Measurements from ENCODE around the gene PPP1R14C. TPM values are rescaled to one million over a fixed set of nuclear protein-coding genes. Genes with fewer than 3 reads are reported as not detected.

The PPP1R14C gene
- total RNA-seq, 1 donor from 2014 or later: 0.11 TPM

DNA sequence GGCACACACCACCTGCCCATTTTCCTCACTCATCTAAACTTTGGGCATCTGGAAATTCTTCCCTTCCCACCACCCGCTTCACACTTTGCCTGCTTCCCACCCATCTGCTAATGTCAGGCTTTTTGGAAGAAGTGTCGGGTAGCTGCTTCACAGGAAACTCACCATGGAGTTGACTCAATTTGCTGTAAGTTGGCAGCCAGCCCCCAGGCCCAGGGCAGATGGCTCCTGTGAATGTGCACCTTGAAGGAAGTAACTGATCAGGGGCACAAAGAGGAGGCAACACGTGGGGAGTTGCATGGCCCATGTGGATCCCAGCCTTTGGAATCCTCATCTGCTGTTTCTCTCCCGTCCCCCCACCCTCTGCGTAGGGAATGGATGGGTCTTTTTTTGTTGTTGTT, 87.3 kb downstream of the PPP1R14C start:
- no peak for DNase-seq
- Mint-ChIP-seq H3K4me1 (peaks cover 2% of the 10 kb centered on the region), H3K27me3 (peaks cover 22% of the 10 kb centered on the region), H3K9me3 (peaks cover 5% of the 10 kb centered on the region), H3K36me3 (ENCODE audit: low read depth) (no peaks in the 10 kb centered on the region), H3K4me3 (no peak overlapping the region), H3K27ac (no peak overlapping the region)
- TF ChIP-seq, protein P1, sequence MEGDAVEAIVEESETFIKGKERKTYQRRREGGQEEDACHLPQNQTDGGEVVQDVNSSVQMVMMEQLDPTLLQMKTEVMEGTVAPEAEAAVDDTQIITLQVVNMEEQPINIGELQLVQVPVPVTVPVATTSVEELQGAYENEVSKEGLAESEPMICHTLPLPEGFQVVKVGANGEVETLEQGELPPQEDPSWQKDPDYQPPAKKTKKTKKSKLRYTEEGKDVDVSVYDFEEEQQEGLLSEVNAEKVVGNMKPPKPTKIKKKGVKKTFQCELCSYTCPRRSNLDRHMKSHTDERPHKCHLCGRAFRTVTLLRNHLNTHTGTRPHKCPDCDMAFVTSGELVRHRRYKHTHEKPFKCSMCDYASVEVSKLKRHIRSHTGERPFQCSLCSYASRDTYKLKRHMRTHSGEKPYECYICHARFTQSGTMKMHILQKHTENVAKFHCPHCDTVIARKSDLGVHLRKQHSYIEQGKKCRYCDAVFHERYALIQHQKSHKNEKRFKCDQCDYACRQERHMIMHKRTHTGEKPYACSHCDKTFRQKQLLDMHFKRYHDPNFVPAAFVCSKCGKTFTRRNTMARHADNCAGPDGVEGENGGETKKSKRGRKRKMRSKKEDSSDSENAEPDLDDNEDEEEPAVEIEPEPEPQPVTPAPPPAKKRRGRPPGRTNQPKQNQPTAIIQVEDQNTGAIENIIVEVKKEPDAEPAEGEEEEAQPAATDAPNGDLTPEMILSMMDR (IDR thresholded peaks at IDR 0.05): no peak
- ChIA-PET POLR2A (no interaction called here), CTCF (no interaction called here)
- intact Hi-C loops (cut with micrococcal nuclease): no loop called here
- ATAC-seq (ENCODE audit: low read depth): no peak

DNA sequence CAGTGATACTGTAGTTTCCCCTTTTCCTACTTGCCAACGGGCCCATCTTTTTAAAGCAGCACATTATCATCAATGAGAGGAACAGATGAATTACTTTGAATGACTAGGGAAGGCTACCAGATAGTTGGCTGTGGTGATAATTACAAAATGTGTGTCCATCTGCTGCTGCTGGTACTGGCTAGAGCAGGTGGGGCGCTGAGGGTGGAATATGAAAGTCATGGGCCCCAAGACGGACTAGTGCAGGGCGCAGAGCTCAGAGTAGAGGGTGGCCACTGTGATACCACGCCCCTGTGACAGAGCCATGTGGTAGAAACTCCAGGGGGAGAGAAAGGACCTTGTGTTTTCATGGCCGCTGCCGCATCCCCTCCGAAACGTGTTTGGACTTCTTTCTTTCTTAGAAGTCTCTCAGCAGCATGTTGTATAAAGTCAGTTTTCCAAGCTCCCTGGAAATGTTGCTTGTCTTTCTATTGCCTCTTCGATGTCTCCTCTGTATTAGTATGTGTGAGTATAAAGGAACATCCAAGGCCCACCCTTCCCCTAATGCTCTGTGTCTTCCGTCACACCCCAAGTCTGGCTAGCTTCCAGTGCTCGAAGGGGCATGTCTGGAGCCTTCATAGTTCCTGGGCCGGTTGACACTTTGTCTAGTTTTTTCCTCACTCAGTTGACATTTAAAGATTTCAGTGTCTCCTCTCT, 88.1 kb downstream of the PPP1R14C start:
- ATAC-seq (ENCODE audit: low read depth) (no peak), DNase-seq (no peak)
- Mint-ChIP-seq H3K36me3 (ENCODE audit: low read depth) (no peaks in the 10 kb centered on the region), H3K4me3 (no peak overlapping the region), H3K27ac (no peak overlapping the region), H3K27me3 (peaks cover 24% of the 10 kb centered on the region), H3K4me1 (peaks cover 3% of the 10 kb centered on the region), H3K9me3 (peaks cover 5% of the 10 kb centered on the region)
- CTCF ChIA-PET: no interaction called here
- TF ChIP-seq, protein P1 (IDR thresholded peaks at IDR 0.05): no peak
- POLR2A ChIA-PET: no interaction called here
- intact Hi-C loops (cut with micrococcal nuclease): no loop called here

DNA sequence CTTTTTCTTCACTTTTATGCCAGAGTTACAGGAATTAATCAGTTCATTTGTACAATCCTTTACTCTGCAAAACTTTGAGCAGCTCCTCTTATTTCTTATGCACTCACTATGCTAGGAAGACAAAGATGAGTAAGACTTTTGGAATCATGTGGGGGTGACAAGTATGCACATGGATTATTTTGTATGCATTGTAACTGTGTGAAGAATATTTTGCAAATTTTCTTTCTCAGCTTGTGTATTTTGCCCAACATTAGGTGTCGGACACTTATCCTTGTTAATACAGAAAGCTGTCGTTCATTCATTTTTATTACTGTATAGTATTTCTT, 88.6 kb downstream of the PPP1R14C start:
- Mint-ChIP-seq H3K36me3 (ENCODE audit: low read depth) (no peaks in the 10 kb centered on the region), H3K9me3 (peaks cover 5% of the 10 kb centered on the region), H3K27me3 (peaks cover 21% of the 10 kb centered on the region), H3K27ac (no peak overlapping the region), H3K4me3 (no peak overlapping the region), H3K4me1 (peaks cover 3% of the 10 kb centered on the region)
- DNase-seq (no peak), ATAC-seq (ENCODE audit: low read depth) (no peak)
- ChIA-PET CTCF (interaction anchor here (1.5 kb wide), 1 partner anchor 10 kb away, joined by 3 read pairs; no protein-coding TSS in a partner anchor), POLR2A (no interaction called here)
- TF ChIP-seq, protein P1 (IDR thresholded peaks at IDR 0.05): no peak
- intact Hi-C loops (cut with micrococcal nuclease): no loop called here

DNA sequence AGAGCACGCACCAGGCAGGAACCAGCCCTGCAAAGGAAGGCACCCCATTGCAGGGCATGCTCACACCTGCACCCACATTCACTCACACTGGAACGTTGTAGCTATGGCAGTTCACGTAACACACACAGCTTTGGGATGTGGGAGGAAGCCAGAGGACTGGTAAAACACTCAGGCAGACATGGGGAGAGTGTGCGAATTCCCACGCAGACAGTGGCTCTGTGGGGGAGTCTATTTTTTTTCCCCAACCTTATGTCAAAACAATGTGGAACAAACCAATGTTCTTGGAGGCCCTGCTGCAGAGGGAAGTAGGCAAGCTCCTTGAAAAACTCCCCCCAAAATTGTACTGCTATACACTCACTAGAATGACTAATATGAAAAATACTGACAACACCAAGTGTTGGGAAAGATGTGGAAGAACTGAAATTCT, 91.0 kb downstream of the PPP1R14C start:
- H3K4me3 Mint-ChIP-seq: no peak overlapping the region
- CTCF ChIA-PET: no interaction called here
- intact Hi-C loops (cut with micrococcal nuclease): no loop called here

DNA sequence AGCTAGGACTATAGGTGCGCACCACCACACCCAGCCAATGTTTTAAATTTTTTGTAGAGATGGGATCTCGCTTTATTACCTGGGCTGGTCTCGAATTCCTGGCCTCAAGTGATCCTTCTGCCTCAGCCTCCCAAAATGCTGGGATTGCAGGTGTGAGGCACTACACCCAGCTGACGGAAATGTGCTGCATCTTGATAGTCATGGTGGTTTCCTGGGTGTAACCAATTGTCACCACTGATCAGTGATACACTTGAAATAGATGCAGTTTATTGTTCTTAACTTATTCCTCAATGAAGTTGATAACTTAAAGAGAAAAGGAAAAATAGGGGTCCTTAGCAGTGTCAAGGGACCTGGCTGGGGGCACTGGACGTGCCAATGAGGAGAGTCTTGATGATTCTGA, 92.4 kb downstream of the PPP1R14C start:
- POLR2A ChIA-PET: no interaction called here
- peaks cover 3% of the 10 kb centered on the region for H3K4me1 Mint-ChIP-seq
- CTCF ChIA-PET: no interaction called here
- intact Hi-C loops (cut with micrococcal nuclease): no loop called here
- H3K27me3 Mint-ChIP-seq: peaks cover 18% of the 10 kb centered on the region
- H3K27ac Mint-ChIP-seq: no peak overlapping the region
- DNase-seq (no peak), ATAC-seq (ENCODE audit: low read depth) (no peak)
- H3K9me3 Mint-ChIP-seq: peaks cover 5% of the 10 kb centered on the region
- TF ChIP-seq, protein P1 (IDR thresholded peaks at IDR 0.05): no peak
- H3K4me3 Mint-ChIP-seq: no peak overlapping the region
- no peaks in the 10 kb centered on the region for H3K36me3 Mint-ChIP-seq (ENCODE audit: low read depth)

More for the DNA sequence above, 91.0 kb downstream of the PPP1R14C start:
- DNase-seq (no peak), ATAC-seq (ENCODE audit: low read depth) (no peak)
- POLR2A ChIA-PET: no interaction called here
- Mint-ChIP-seq H3K27me3 (peaks cover 21% of the 10 kb centered on the region), H3K36me3 (ENCODE audit: low read depth) (no peaks in the 10 kb centered on the region), H3K4me1 (peaks cover 3% of the 10 kb centered on the region), H3K9me3 (peaks cover 5% of the 10 kb centered on the region), H3K27ac (no peak overlapping the region)
- TF ChIP-seq, protein P1 (IDR thresholded peaks at IDR 0.05): no peak

All from activated B cell treated with CpG ODN at 0.5 μM for 24 hours (primary cell).